Fibroblast of lung (primary cell): ENCODE results near the gene TM9SF2. TPM values are rescaled to one million over a fixed set of nuclear protein-coding genes. Genes with fewer than 3 reads are reported as not detected.
A peak's percentile ranks its signal among the peaks of the same experiment; 100 is the strongest.

Experiments used
- DNase-seq, 2 donors: peaks; one replicate each; pipeline versions ENCODE4 v3.0.0 to v3.0.0-alpha.2; 2010; ENCODE audit warnings: low read depth in 2 of 2
- H2AFZ ChIP-seq: 2 replicates; pipeline ENCODE4 v1.5.1; 2012; ENCODE audit warnings: low read length, control low read depth, inconsistent platforms
- H3K27ac ChIP-seq: 2 replicates; pipeline ENCODE4 v1.5.1; 2011; ENCODE audit warnings: low read length, control low read depth; ENCODE audit not compliant: insufficient read depth
- H3K27me3 ChIP-seq: 2 replicates; pipeline ENCODE4 v1.5.1; 2011; ENCODE audit warnings: mild to moderate bottlenecking, low read length; ENCODE audit not compliant: control insufficient read depth, insufficient read depth
- H3K36me3 ChIP-seq: 2 replicates; pipeline ENCODE4 v1.5.1; 2011; ENCODE audit warnings: low read length; ENCODE audit not compliant: control insufficient read depth, insufficient read depth
- H3K4me1 ChIP-seq: 2 replicates; pipeline ENCODE4 v1.5.1; 2011; ENCODE audit warnings: low read length; ENCODE audit not compliant: control insufficient read depth, insufficient read depth; ENCODE audit errors: extremely low read depth
- H3K4me2 ChIP-seq: 2 replicates; pipeline ENCODE4 v1.5.1; 2011; ENCODE audit warnings: low read length, control low read depth; ENCODE audit not compliant: insufficient read depth; ENCODE audit errors: extremely low read depth
- H3K4me3 ChIP-seq, 4 experiments: fragments of 200-600 bp in 1 of 4; sonication (generic) in 1 of 4; replicated peaks in 1 of 4; 2 replicates each; pipeline ENCODE4 v1.5.1; 2011 to 2016; ENCODE audit warnings: low read length in 4 of 4, low read depth in 3 of 4, mild to moderate bottlenecking in 3 of 4, control low read depth in 2 of 4, inconsistent platforms in 1 of 4, mixed read lengths in 1 of 4; ENCODE audit not compliant: insufficient read depth in 1 of 4; ENCODE audit errors: control extremely low read depth in 1 of 4
- H3K79me2 ChIP-seq: 2 replicates; pipeline ENCODE4 v1.5.1; 2012; ENCODE audit warnings: mild to moderate bottlenecking, low read length, inconsistent platforms; ENCODE audit not compliant: control insufficient read depth, insufficient read depth
- H3K9ac ChIP-seq: 2 replicates; pipeline ENCODE4 v1.5.1; 2011; ENCODE audit warnings: mild to moderate bottlenecking, low read length, control low read depth; ENCODE audit not compliant: insufficient read depth
- H3K9me3 ChIP-seq: 2 replicates; pipeline ENCODE4 v1.5.1; 2012; ENCODE audit warnings: low read depth, low read length; ENCODE audit not compliant: control insufficient read depth, insufficient read depth
- H4K20me1 ChIP-seq: 2 replicates; pipeline ENCODE4 v1.5.1; 2011; ENCODE audit warnings: low read length; ENCODE audit not compliant: control insufficient read depth, insufficient read depth; ENCODE audit errors: extremely low read depth
- EZH2 ChIP-seq: IDR thresholded peaks from 2 replicates; pipeline ENCODE4 v1.5.1; 2012; ENCODE audit warnings: low read length, control low read depth, mild to moderate bottlenecking; ENCODE audit errors: missing control alignments
- polyA plus RNA-seq, 2 donors: library from polyadenylated mRNA; depleted of rRNA in 1 of 2; stranded (reverse) in 1 of 2; unstranded in 1 of 2; fragments of >200 nt; gene quantifications; 2 replicates each; pipeline ENCODE4 v1.2.1, GENCODE V29; 2011 to 2012; ENCODE audit warnings: missing spikeins in 1 of 2
- total RNA-seq: library from RNA; depleted of rRNA; stranded (reverse); fragments of >200 nt; gene quantifications from 2 replicates; pipeline ENCODE4 v1.2.1, GENCODE V29; 2014
- TF ChIP-seq, protein P1 (sequence below), 2 donors: IDR thresholded peaks in 1 of 2; conservative IDR thresholded peaks in 1 of 2; 1 replicate in 1 of 2; 2 replicates in 1 of 2; pipeline ENCODE4 v1.5.1; 2011 to 2012; ENCODE audit warnings: low read length in 2 of 2, control low read depth in 1 of 2, inconsistent platforms in 1 of 2, low read depth in 1 of 2, mild to moderate bottlenecking in 1 of 2

TM9SF2 gene
- total and polyA plus RNA-seq, 2 donors (not counting 1 experiment from before 2014, with no cell fraction given): 109 to 149 TPM

DNA sequence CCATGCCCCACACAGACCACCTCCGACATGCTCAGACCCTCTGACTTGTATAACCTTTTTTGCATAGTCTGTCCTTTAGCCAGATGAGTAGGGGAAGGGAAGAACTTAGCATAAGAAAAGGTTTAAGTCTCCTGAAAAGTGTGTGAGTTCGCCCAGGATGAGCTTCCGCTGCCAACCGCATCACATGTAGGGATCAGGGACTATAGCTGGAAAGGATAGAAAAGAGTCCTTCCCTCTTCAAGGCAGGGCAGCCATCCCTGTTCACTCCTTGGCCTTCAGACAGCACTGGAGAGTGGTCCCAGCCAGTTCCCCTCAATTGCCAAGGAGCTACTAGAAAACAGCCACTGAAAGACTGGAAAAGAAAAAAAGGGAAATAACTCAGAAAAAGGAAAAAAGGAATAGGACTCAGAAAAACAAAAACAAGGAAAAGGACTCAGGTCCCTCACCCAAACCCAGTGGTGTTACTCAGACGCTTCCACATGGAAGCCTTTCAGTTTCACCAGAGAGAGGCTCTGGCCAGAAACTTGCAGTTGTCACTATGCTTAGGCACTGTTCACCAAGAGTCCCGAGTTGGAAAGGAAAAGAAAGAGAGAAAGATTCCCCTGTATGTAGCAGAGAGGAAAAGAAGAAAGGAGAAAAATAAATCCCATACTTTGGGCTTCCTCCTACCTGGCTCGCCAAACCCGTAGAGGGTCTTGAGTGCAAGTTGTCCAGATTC lies 5.6 kb upstream of the TM9SF2 start:
- Histone ChIP-seq H3K36me3 (no peaks in the 10 kb centered on the region), H3K27ac (no peak overlapping the region), H3K4me2 (peak overlapping the region; percentile 79), H3K27me3 (no peaks in the 10 kb centered on the region), H3K4me3 (peak overlapping the region; percentile 12 to 39 (median 35)), H3K9ac (no peak overlapping the region), H4K20me1 (no peaks in the 10 kb centered on the region), H3K9me3 (no peaks in the 10 kb centered on the region), H2AFZ (peak overlapping the region; percentile 78), H3K79me2 (no peaks in the 10 kb centered on the region), H3K4me1 (peaks cover 7% of the 10 kb centered on the region)
- DNase-seq: no peak
- no peak for TF ChIP-seq EZH2
- TF ChIP-seq, protein P1, sequence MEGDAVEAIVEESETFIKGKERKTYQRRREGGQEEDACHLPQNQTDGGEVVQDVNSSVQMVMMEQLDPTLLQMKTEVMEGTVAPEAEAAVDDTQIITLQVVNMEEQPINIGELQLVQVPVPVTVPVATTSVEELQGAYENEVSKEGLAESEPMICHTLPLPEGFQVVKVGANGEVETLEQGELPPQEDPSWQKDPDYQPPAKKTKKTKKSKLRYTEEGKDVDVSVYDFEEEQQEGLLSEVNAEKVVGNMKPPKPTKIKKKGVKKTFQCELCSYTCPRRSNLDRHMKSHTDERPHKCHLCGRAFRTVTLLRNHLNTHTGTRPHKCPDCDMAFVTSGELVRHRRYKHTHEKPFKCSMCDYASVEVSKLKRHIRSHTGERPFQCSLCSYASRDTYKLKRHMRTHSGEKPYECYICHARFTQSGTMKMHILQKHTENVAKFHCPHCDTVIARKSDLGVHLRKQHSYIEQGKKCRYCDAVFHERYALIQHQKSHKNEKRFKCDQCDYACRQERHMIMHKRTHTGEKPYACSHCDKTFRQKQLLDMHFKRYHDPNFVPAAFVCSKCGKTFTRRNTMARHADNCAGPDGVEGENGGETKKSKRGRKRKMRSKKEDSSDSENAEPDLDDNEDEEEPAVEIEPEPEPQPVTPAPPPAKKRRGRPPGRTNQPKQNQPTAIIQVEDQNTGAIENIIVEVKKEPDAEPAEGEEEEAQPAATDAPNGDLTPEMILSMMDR (conservative IDR thresholded peaks at IDR 0.05 in 1 of 2, IDR thresholded peaks at IDR 0.05 in 1 of 2; ENCODE audit: low read depth in 1 of 2, low read length in 2 of 2): no peak

- H3K9ac ChIP-seq: no peak overlapping the region
- H3K4me1 ChIP-seq: peaks cover 7% of the 10 kb centered on the region
- peak overlapping the region; percentile 78 for H2AFZ ChIP-seq
- peak overlapping the region; percentile 31 for H3K27ac ChIP-seq
- H3K27me3 ChIP-seq: no peaks in the 10 kb centered on the region
- TF ChIP-seq EZH2: no peak
- TF ChIP-seq, protein P1 (conservative IDR thresholded peaks at IDR 0.05 in 1 of 2, IDR thresholded peaks at IDR 0.05 in 1 of 2; ENCODE audit: low read depth in 1 of 2, low read length in 2 of 2): no peak
- no peaks in the 10 kb centered on the region for H3K9me3 ChIP-seq
- peak; percentile 28 to 30 for DNase-seq
- peak overlapping the region; percentile 12 to 39 (median 35) for H3K4me3 ChIP-seq
- peak overlapping the region; percentile 79 for H3K4me2 ChIP-seq
- H4K20me1 ChIP-seq: no peaks in the 10 kb centered on the region
- no peaks in the 10 kb centered on the region for H3K36me3 ChIP-seq
- H3K79me2 ChIP-seq: peaks cover 2% of the 10 kb centered on the region
Observed at GRCh38 chr13:99496184-99497142, 4.8 kb upstream of the TM9SF2 start.
